MCF 10A (cell line): ENCODE measurements around the gene NTM. TPM values are rescaled to one million over a fixed set of nuclear protein-coding genes. Genes with fewer than 3 reads are reported as not detected.

Experiments used
- BruUV-seq: library from RNA; stranded (reverse); fragments of 400-500 nt; replicated peaks from 2 replicates; lab custom pipeline; 2021; lab: Mats Ljungman, UMichigan
- CTCF ChIA-PET: fragments of 300-600 bp; sonication (Branson Sonifier 250); formaldehyde crosslinking; extraction: SDS; loops from one replicate; lab custom pipeline; 2021; ENCODE audit warnings: antibody characterized with exemption, inconsistent platforms; lab: Yijun Ruan, JAX
- POLR2A ChIA-PET: fragments of 300-600, 350-650 bp; sonication (Branson Sonifier 250); formaldehyde crosslinking; extraction: SDS; loops from one replicate; lab custom pipeline; 2020; ENCODE audit warnings: antibody characterized with exemption, inconsistent platforms; lab: Yijun Ruan, JAX
- DNase-seq: peaks from one replicate; pipeline ENCODE4 v3.0.0-alpha.2; 2018; ENCODE audit not compliant: unreplicated experiment
- H3K27ac Mint-ChIP-seq: one replicate; pipeline ENCODE4 v1.8.0; 2022; ENCODE audit warnings: mild to moderate bottlenecking, low read depth, mixed read lengths; ENCODE audit not compliant: unreplicated experiment
- H3K27me3 Mint-ChIP-seq: one replicate; pipeline ENCODE4 v1.8.0; 2022; ENCODE audit warnings: mixed read lengths; ENCODE audit not compliant: insufficient read depth, unreplicated experiment
- H3K36me3 Mint-ChIP-seq: one replicate; pipeline ENCODE4 v1.8.0; 2022; ENCODE audit warnings: mild to moderate bottlenecking, moderate library complexity, mixed read lengths; ENCODE audit not compliant: insufficient read depth, unreplicated experiment
- H3K4me1 Mint-ChIP-seq: one replicate; pipeline ENCODE4 v1.8.0; 2022; ENCODE audit warnings: mixed read lengths; ENCODE audit not compliant: insufficient read depth, unreplicated experiment
- H3K4me3 Mint-ChIP-seq: one replicate; pipeline ENCODE4 v1.8.0; 2022; ENCODE audit warnings: mild to moderate bottlenecking, moderate library complexity, mixed read lengths; ENCODE audit not compliant: unreplicated experiment
- H3K9me3 Mint-ChIP-seq: one replicate; pipeline ENCODE4 v1.8.0; 2022; ENCODE audit warnings: mixed read lengths; ENCODE audit not compliant: unreplicated experiment
- CTCF ChIP-seq: fragments of 200-600 bp; IDR thresholded peaks from one replicate; pipeline ENCODE4 v1.8.0; 2022; ENCODE audit warnings: antibody characterized with exemption, mild to moderate bottlenecking; ENCODE audit not compliant: unreplicated experiment
- intact Hi-C: fragments of 100-400 bp; cut with micrococcal nuclease; formaldehyde crosslinking; loops from 2 replicates; pipeline ENCODE4 v1.14.1; 2022
- total RNA-seq: library from RNA; stranded (reverse); gene quantifications from 2 replicates; pipeline ENCODE4 v1.2.3, GENCODE V29; 2022

The NTM gene
- total RNA-seq, 1 experiment from 2014 or later, result not detected

GRCh38 chr11:131932584-131933325, 562.3 kb downstream of the NTM start:
- Mint-ChIP-seq H3K4me3 (no peak overlapping the region), H3K9me3 (peaks cover 40% of the 10 kb centered on the region), H3K4me1 (no peaks in the 10 kb centered on the region), H3K27ac (no peak overlapping the region), H3K36me3 (no peaks in the 10 kb centered on the region), H3K27me3 (no peaks in the 10 kb centered on the region)
- POLR2A ChIA-PET, result no interaction called here
- intact Hi-C loops, result no loop called here
- no peak for TF ChIP-seq CTCF
- no TSS peak for BruUV-seq
- DNase-seq, result no peak
- CTCF ChIA-PET, result no interaction called here

GRCh38 chr11:131934006-131934405, 563.6 kb downstream of the NTM start:
- no peak for TF ChIP-seq CTCF
- no peaks in the 10 kb centered on the region for H3K4me1 Mint-ChIP-seq
- H3K9me3 Mint-ChIP-seq, result peaks cover 44% of the 10 kb centered on the region
- ChIA-PET POLR2A (no interaction called here), CTCF (no interaction called here)
- H3K27me3 Mint-ChIP-seq, result no peaks in the 10 kb centered on the region
- no peaks in the 10 kb centered on the region for H3K36me3 Mint-ChIP-seq
- BruUV-seq, result no TSS peak
- no peak overlapping the region for H3K4me3 Mint-ChIP-seq
- intact Hi-C loops, result no loop called here
- no peak overlapping the region for H3K27ac Mint-ChIP-seq
- no peak for DNase-seq

- DNase-seq, result no peak
- BruUV-seq, result no TSS peak
- no peak overlapping the region for H3K4me3 Mint-ChIP-seq
- no peaks in the 10 kb centered on the region for H3K36me3 Mint-ChIP-seq
- H3K4me1 Mint-ChIP-seq, result no peaks in the 10 kb centered on the region
- intact Hi-C loops, result no loop called here
- H3K27ac Mint-ChIP-seq, result no peak overlapping the region
- no peak for TF ChIP-seq CTCF
- CTCF ChIA-PET, result no interaction called here
- POLR2A ChIA-PET, result no interaction called here
- H3K27me3 Mint-ChIP-seq, result no peaks in the 10 kb centered on the region
- peaks cover 45% of the 10 kb centered on the region for H3K9me3 Mint-ChIP-seq
These were observed 567.9 kb downstream of the NTM start for GRCh38 chr11:131938351-131938751.

GRCh38 chr11:131940126-131940525, 569.7 kb downstream of the NTM start:
- TF ChIP-seq CTCF, result no peak
- intact Hi-C loops, result no loop called here
- no peaks in the 10 kb centered on the region for H3K4me1 Mint-ChIP-seq
- H3K27ac Mint-ChIP-seq, result no peak overlapping the region
- H3K9me3 Mint-ChIP-seq, result peaks cover 36% of the 10 kb centered on the region
- POLR2A ChIA-PET, result no interaction called here
- no peaks in the 10 kb centered on the region for H3K36me3 Mint-ChIP-seq
- no peak for DNase-seq
- no peak overlapping the region for H3K4me3 Mint-ChIP-seq
- H3K27me3 Mint-ChIP-seq, result no peaks in the 10 kb centered on the region
- BruUV-seq, result no TSS peak
- CTCF ChIA-PET, result no interaction called here
